OCI-LY1 (cell line): ENCODE results near the gene LPAR1.

Experiments used
- CTCF ChIP-seq: fragments of 200-600 bp; sonication (generic), shearing (Covaris generic); IDR thresholded peaks from 2 replicates; pipeline ENCODE4 v1.5.1; 2017; ENCODE audit warnings: mild to moderate bottlenecking, antibody characterized with exemption, low read length, moderate library complexity, mixed read lengths
- EZH2 ChIP-seq: fragments of 200-600 bp; sonication (generic), shearing (Covaris generic); IDR thresholded peaks from 2 replicates; pipeline ENCODE4 v1.8.0; 2017; ENCODE audit warnings: borderline replicate concordance, mixed run types, mild to moderate bottlenecking, antibody characterized with exemption, low read length, moderate library complexity, mixed read lengths

GRCh38 chr9:111051400-111051799 is 13.1 kb upstream of the LPAR1 start:
- TF ChIP-seq CTCF (no peak), EZH2 (no peak)
